GM21367 (cell line): ENCODE data around the gene TIGD1.
"Not testable (repeated sequence)": the region's sequence is repeated elsewhere in the genome, so short reads cannot be mapped to it uniquely, and the experiment has no call there.

Experiments
- ATAC-seq: cut with Tn5 transposase; IDR thresholded peaks from one replicate; pipeline ENCODE4 v1.9.1; 2021; ENCODE audit not compliant: unreplicated experiment

Gene TIGD1

DNA sequence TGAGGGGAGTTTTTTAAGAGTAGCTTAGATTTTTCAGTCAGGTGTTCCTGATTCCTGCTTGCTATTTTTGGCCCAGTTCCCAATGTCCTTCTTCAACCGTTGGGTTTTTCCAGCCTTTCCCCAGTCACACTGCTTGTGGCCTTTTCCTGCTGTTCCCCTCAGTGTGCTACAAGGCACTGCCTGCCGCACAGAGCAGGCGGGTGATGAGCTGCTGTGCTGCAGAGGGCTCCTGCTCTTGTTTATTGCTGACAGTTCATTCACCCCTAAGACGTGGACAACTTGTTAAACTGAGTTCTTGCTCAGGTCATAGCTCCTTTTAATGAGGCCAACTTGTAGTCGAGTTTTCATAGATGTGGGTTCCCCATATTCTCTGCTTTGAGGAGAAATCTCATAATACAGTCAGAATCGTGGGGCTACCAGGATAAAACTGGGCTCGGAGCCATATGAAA, 20.7 kb upstream of the TIGD1 start:
- no peak for ATAC-seq

DNA sequence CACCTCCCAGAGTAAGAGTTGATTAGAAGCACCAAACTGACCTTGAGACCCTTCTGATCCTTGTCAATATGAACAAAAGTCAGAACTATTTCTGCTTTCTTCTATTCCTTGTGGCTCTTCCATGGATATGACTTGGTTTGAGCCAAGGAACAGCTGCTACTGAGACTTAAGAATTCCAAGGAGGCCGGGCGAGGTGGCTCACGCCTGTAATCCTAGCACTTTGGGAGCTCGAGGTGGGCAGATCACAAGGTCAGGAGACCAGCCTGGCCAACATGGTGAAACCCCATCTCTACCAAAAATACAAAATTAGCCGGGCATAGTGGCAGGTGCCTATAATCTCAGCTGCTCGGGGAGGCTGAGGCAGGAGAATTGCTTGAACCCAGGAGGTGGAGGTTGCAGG, 20.1 kb upstream of the TIGD1 start:
- not testable (repeated sequence) for ATAC-seq

DNA sequence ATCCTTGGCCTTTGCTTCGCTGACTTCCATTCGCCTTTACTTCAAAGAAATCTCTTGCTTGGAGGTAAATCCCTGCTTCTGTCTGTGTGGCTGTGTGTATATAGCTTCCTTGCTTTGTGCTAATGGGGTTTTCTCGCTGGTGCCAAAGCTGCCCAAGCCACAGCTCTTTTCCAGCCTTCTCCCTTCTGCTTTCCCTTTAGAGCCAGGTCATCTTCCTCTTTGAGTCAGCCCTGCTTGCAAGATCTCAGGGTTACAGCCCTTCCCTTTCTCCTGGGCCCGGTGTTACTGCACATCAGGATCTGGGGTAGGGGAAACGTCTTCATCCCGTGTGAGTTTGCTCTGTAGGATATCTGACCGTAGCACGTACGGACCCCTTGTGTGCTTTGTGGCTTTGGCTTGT, 19.2 kb upstream of the TIGD1 start:
- ATAC-seq = no peak

DNA sequence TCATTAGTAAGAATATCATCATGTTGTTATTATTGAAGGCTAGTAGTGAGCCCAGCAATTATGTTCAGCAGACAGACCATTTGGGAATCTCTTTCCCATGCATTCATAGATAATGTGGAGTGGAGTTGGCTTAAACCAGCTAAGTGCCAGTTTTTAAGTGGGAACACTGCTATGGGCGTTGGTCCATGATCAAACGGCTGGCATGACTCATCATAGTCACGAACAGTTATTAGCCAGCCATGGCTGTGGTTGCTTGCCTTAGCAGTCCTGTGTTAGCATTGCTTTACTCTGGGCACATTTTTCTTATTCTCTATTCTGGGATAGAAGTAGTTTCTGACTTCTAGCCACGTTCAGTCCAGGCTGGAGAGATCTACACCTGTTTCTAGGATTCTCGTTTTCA, 17.8 kb upstream of the TIGD1 start:
- ATAC-seq = no peak

DNA sequence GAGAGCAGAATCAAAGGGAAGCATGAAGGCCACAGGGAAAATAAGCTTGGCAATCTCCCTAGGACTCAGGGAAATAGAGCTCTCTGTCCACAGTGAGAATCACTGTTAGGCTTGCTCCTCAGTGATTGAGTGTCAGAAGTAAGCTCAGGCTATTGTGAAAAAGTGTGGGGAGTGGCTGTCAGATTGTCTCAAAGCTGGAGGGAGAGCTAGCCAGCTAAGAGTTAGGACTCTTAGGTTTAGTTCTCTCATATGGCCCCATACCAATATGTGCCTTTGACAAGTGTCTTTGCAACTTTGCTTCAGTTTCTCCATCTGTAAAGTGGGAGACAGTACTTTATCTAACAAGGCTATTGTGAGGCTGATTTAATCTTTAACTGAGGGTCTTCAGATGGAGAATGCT, 17.4 kb upstream of the TIGD1 start:
- no peak for ATAC-seq

DNA sequence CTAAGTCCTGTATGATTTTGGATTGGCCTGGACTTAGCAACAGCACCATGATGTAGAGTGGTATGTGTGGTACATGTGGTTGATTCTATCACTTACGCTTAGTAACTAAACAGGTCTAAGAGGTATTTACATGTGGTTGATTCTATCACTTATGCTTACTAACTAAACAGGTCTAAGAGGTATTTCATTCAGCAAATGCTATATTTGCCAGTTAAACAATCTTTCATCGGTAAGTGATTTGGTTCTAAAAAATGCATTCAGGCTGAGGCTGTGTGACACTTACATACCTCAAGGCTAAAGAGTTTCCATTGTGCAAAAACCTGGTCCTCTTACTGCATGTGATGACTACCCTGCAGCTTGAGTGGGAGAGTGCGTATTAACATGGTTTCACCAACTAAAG, 13.2 kb upstream of the TIGD1 start:
- no peak for ATAC-seq

DNA sequence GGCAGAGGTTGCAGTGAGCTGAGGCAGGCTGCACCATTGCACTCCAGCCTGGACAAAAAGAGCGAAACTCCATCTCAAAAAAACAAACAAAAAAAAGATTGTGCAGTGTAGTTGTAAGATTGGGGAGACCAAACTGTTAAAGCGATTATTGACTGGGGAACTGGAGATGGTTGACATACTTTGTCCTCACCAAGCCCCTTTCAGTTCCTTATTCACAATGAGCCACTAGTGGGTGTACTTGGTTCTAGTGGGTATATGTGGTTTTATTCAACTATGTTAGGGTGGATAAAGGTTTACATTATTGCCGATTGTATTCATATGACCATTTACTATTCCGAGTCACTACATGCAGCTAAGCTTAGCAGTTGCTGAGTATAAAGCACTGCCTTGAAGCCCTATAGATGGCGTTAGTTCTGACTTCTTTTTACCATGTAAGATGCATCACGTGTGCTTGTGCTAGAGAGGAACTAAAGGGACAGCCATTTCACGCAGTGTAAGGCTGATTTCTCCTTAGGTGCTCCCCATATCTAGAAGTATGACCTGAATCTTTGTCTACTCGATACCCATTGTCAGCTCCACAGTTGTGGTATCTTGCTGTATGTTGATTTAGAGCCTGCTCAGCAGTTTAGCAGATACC, 12.3 kb upstream of the TIGD1 start:
- no peak for ATAC-seq

DNA sequence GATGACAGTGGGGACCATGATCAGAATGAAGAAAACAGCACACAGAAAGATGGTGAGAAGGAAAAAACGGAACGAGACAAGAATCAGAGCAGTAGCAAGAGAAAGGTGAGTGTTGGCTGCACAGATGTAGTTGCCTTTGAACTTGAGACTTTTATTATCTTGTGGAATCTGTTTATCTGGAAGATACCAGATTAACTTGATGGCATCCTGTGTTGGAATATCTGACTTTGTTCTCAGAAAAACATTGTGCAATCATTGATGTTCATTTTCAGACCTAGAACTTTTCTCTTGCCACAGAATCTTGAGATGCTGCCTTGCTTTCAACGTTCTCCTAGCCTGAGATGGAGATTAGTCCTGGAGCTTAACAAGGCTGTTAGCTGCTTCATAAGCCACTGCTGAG, 6.1 kb upstream of the TIGD1 start:
- no peak for ATAC-seq

DNA sequence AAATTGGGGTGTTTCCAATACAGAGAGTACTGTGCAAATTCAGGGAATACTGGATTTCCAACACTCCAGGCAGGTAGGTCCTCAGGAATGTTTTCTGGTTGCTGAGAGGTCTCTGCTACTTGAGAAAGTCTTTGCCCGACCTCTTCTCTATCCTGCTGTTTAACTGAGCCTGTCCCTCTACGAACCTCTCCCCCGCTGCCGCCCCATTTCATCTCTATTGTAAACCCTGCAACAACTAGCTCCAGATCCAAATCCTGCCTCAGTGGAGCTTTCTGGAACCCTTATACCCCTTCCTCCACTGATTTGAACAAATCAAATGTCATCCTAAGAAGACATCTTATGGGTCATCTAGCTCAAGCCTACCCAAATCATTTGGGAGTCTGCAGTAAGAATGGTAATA, 1.4 kb upstream of the TIGD1 start:
- ATAC-seq = no peak

DNA sequence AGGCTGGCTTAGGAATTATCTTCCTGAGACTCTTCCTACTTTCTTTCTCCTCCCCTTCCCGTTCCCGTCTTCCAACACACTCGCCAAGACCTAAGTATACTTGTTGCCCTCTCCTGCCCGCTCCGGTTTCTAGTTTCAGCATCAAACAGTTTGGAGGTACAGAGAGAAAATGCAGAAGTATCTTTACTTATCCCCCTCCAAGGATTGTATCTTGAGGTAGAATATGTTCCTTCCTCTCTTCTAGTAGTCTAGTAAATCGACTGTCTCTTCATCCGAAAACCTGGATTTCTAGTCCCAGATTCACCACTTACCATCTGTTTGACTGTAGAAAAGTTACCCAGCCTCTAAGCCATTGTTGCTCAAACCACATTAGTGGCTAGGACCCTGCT, 887 bp upstream of the TIGD1 start:
- no peak for ATAC-seq

DNA sequence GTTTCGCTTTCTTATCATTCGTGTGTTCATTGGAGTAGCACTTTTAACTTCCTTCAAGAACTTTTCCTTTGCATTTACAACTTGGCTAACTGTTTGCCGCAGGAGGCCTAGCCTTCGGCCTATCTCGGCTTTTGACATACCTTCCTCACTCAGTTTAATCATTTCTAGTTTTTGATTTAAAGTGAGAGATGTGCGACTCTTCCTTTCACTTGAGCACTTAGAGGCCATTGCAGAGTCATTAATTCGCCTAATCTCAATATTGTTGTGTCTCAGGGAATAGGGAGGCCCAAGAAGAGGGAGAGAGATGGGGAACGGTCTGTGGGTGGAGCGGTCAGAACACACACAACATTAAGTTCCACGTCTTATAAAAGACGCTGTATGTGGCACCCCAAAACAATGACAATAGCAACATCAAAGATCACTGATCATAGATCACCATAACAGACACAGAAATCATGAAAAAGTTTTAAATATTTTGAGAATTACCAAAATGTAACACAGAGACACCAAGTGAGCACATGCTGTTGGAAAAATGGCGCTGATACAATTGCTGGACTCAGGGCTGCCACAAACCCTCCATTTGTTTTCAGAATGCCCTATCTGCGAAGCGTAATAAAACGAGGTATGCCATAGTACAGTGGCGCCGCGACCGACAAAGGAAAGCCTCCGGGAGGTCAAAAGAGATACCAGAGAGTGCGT, 553 bp downstream of the TIGD1 start:
- no peak for ATAC-seq

DNA sequence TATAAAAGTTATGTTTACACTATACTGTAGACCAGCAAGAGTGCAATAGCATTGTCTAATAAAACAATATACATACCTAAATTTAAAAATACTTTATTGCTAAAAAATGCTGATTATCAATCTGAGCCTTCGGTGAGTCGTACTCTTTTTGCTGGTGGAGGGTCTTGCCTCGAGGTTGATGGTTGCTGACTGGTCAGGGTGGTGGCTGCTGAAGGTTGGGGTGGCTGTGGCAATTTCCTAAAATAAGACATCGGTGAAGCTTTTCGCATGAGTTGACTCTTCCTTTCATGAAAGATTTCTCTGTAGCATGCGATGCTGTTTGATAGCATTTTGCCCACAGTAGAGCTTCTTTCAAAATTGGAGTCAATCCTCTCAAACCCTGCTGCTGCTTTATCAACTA, 2.4 kb downstream of the TIGD1 start:
- ATAC-seq = no peak

DNA sequence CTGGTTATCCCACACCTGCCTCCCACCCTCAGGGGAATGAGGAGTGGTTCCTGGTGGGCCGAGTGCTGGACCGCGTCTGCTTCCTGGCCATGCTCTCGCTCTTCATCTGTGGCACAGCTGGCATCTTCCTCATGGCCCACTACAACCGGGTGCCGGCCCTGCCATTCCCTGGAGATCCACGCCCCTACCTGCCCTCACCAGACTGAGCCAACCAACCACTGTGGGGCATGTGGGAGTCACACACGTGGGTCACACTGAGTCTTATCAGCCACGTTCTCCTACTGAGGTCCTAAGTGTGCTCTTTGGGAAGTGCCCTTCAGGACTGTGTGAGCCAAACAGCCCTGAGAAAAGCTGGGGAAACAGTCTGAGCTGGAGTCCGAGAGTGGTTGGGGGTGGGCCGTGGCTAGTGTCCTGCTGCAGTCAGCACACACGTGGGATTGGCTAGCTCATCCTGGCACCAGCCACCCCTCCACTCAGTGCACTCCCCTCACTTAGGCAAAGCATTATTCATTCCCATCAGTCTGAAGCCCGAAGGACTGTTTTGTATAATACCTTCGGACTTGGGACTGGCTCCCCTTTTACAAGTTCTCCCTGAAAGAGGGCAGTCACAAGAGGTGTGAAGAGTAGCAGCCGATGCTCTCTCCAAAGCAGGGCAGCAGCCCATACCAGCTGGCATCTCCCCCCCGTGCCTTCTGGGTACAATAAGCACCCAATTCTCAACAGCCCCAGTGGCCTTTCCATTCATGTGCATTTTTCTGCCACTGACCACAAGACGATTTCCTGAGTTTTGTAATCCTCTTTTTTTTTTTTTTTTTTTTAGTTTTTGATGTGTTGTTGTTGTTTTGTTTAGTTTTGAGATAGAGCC, 4.6 kb downstream of the TIGD1 start:
- no peak for ATAC-seq

DNA sequence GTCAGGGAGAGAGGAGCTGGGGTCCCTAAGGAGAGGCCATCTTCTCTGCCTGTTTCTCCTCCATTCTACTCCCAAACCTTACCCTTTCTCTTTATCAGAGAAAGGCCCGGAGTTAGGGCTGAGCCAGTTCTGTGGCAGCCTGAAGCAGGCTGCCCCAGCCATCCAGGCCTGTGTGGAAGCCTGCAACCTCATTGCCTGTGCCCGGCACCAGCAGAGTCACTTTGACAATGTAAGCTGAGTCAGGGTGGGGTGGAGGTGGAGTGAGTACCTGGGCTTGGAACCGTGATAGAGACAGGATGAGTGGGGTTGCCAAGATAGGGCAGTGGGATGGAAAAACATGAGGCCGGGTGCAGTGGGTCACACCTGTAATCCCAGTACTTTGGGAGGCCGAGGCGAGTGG, 5.7 kb downstream of the TIGD1 start:
- ATAC-seq = no peak

DNA sequence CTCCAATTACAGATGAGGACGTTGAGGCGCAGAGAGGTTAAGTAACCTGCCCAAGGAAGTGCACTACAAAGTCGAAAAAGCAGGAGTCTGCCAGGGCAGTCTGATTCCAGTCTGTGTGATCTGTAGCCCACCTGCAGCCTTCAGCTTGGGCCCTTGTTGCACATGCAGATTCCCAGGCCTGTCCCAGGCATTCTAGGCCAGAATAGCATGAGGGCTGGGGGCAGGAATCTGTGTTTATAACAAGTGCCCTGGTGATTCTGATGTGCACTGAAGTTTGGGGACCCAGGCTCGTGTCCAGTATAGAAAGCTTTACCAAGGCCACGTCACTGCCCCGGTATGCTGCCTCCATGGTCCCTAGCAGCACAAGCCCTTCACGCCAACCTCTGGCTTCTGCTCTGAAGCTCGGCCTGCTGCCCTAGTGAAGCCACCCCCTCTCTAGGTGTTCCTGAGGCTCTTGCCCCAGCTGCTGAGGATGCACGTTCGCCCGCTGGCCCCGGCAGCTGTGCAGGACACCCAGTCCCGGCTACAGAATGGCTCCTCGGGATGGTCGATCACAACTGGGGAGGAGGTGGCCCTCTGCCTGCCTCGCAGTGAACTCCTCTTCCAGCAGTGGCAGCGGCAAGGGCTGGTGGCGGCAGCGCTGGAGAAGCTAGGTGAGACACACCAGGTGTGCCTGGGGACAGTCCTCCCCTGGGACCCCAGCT, 6.3 kb downstream of the TIGD1 start:
- ATAC-seq = no peak

DNA sequence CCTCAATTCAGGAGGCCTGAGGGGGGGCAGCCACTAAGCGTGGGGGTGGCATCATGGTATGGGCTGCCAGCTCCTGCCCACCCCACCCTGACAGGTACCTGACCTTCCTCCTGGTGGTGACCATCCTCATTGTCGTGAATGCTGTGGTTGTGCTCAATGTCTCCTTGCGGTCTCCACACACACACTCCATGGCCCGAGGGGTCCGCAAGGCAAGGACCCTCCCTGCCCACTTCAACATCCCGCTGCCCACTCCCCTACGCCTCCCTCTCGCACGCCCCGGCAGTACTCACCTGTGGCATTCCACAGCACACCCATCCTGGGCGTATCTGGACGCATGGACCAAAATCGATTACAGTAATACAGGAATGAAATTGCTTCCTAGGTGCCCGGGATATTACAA, 6.9 kb downstream of the TIGD1 start:
- ATAC-seq = no peak

DNA sequence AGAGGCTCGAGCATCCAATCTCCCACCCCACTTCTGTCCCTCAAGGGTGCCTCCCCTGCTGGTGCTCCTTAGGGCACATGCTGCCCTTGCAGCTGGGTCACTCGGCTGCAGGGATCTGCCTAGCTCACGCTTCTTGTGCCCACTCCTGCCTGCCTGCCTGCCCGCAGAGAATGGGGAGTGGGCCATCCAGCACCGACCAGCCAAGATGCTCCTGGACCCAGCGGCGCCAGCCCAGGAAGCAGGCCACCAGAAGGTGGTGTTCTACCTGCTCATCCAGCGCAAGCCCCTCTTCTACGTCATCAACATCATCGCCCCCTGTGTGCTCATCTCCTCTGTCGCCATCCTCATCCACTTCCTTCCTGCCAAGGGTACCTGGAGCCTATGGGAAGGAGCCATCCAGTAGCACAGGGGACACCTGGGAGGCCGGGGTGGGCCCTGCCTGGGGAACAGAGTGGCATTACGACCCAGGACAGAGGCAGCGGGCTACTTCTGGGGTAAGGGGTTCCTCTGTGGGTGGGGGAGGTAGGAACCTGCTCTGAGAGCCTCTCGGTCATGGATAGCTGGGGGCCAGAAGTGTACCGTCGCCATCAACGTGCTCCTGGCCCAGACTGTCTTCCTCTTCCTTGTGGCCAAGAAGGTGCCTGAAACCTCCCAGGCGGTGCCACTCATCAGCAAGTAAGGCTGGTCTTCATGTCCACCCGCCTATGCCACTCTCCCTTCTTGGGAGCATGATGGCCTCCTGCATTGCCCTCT, 7.5 kb downstream of the TIGD1 start:
- ATAC-seq = no peak

DNA sequence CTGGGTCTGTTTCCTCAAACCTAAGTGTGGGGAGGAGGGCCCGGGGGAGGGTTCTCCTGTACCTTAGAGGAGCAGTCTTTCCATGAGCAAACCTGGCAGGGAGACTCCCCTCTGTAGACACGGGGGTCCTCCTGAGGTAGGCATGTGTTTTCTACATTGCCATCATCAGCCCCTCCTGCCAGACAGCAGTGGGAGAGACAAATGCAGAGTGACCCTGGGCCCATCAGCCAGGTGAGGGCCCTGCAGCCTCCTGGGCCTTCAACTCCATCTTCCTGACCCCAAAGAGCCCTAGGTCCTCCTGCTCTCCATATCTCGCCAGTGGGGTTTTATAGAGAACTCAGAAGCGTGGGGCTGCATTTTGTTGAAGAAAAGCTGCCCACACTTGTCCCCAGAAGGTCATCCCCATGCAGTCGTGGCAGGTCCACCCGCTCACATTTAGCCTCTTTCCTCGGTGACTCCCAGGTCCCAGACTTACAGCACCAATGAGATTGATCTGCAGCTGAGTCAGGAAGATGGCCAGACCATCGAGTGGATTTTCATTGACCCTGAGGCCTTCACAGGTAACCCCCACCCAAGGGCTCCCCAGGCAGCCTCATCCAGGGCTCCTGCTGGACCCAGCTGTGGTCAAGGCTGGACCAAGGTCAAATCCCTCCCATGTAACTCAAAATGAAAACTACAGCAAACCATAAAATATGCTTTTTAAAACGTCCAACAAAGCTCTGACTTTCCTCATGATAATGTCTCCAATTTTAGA, 8.2 kb downstream of the TIGD1 start:
- ATAC-seq = no peak

DNA sequence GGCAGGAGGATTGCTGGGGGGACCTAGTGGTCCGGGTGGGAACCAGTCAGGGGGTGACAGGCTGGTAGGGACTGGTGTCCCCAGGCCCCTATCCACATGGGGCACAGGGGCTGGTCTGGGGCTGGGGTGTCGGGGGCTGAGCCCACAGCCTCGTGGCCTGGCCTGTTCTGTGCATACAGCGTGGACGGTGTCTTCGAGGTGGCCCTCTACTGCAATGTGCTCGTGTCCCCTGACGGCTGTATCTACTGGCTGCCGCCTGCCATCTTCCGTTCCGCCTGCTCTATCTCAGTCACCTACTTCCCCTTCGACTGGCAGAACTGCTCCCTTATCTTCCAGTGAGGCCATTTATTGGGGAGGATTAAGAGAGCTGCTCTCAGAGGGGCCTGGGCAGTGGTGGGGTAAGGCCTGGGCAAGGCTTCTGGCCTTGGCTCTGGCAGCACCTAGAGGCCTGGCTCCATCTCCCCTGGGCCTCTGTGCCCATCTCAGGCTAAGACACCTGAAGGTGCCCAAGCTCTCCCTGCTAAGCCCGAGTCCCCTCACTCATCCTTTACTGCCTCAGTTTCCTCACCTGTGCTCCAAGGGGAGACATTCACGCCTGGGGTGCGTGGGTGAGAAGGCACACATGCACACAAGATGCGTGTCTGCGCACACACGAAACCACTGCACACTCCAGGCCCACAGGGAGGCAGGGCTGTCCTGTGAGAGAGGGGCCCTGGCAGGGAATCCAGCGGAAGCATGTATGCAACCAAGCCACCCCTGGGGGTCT, 9.0 kb downstream of the TIGD1 start:
- no peak for ATAC-seq
